HG03097 (cell line): Measurements from ENCODE around the gene TRIM50.
"Not testable (repeated sequence)": the region's sequence is repeated elsewhere in the genome, so short reads cannot be mapped to it uniquely, and the experiment has no call there.

Experiments
- ATAC-seq: cut with Tn5 transposase; IDR thresholded peaks from one replicate; pipeline ENCODE4 v1.9.1; 2021; ENCODE audit not compliant: unreplicated experiment, low FRiP score

The TRIM50 gene

GRCh38 chr7:73319541-73319940, 8.3 kb downstream of the TRIM50 start:
- ATAC-seq = not testable (repeated sequence)

- ATAC-seq = not testable (repeated sequence)
Observed at GRCh38 chr7:73318656-73319204, 9.2 kb downstream of the TRIM50 start.

GRCh38 chr7:73316521-73316920, 11.4 kb downstream of the TRIM50 start:
- no peak for ATAC-seq

GRCh38 chr7:73314271-73314670, 13.6 kb downstream of the TRIM50 start:
- no peak for ATAC-seq

DNA sequence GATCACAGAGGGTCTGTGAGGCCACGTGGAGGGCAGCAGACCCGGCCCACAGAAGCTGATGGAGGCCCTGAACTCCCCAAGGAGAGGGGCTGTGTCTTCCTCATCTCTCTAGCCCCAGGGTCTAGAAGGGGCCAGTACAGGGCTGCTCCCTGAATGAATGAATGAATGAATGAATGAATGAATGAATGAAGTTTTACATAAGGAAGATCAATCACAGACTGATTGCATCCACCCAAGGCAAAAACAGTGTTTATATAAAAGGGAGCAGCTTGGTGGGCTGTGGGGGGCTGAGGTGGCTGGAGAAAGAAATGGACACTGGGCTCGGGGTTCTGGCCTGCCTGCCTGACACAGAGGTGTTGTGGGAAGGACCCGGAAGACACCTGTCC, 14.4 kb downstream of the TRIM50 start:
- ATAC-seq = no peak

DNA sequence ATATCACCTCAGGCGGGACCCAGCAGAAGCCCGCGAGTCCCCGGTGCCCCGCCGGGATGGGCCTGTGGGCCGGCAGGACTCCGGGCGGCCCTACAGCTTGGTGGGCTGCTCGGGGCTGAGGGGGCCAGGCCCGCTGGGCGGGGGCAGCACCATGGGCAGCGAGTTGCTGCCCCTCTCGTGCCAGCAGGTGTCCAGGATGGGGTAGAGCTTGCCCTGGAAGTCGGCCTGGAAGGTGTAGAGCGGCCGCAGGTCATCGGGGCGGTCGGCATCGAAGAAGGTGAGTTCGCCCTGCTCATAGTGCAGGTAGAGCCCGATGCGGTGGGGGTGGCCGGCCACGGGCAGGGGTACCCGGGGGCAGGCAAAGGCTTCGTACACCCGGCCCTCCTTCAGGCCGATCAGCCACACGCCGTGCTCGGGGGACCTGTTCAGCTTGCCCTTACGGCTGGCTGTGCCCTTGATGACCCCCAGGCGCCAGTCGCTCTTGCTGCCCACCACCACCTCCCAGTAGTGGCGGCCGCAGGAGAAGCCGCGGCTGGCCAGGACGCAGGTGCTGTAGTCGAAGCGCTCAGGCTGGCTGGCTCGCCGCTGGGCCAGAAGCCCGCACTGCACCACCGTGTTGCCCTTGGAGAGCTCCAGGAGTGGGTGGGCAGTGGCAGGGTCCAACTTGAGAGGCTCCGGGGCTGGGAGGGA, 14.9 kb downstream of the TRIM50 start:
- no peak for ATAC-seq

GRCh38 chr7:73311421-73311820, 16.5 kb downstream of the TRIM50 start:
- not testable (repeated sequence) for ATAC-seq

DNA sequence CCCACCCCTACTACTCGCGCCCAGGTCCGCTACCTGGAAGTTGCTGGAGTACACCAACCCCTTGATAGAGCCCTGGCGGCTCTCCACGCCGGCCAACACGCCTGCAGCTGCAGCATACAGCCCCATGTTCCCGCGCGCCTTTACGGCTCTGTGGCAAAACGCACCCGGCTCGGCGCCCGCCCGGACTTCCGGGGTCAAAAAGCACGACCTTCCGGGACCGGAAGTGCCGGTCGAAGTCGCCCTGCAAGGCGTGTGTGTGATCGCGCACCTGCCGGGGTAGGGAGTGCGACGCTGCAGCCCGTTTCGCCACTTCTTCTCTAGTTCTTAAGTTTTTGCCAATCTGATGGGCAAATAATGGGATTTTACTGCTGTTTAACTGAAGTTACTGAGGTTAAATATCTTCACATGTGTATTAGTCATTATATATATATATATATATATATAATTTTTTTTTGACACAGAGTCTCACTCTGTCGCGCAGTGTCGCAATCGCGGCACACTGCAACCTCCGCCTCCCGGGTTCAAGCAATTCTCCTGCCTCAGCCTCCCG, 19.1 kb downstream of the TRIM50 start, which contains the start of gene NSUN5:
TSS of gene NSUN5 (minus strand) at position 162 of the 550 bp plus-strand sequence. CDS start at position 126, 36 bp downstream.
- ATAC-seq = peak; percentile 83

DNA sequence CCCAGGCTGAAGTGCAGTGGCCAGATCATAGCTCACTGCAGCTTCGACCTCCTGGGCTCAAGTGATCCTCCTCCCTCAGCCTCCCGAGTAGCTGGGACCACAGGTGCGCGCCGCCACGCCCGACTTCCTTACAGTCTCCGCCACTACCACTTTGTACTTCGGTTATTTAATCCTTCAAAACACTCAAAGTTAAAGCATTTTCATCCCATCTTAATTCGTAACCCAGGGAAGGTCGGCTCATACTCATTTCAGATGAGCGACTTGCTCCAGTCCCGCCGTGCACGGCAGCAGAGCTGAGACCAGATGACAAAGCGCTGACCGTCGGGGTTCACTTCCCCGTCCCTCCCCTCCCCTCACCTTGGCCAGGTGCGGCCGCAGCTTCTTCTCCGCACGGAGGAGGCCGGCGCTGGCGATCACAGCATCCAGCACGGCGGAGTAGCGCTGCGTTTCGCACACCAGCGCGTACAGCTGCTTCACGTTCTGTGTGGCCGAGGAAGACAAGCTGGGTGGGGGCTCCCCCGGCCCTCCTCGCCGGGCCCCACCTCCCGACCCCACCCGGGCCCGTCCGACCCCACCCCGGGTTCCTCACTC, 19.7 kb downstream of the TRIM50 start:
- ATAC-seq = peak; percentile 27

DNA sequence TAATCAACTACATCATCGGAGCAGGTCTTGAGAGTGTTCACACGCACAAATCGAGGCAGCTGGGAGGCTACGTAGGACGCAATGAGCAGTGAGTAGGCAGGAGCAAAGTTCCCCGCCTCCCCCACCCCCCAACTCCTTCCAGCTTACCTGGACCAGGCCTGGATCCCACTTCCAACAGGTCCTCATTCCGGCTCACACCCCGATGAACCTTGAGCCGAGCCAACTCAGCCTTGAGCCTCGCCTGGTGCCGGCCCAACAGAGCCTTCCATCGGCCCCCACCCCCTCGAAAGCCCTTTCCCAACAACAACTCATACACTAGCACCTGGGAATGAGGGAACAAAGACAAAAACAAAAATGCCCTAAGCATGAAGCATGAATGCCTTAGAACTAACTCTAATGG, 20.4 kb downstream of the TRIM50 start:
- ATAC-seq = no peak

GRCh38 chr7:73304612-73305387, 23.1 kb downstream of the TRIM50 start:
- ATAC-seq = not testable (repeated sequence)

DNA sequence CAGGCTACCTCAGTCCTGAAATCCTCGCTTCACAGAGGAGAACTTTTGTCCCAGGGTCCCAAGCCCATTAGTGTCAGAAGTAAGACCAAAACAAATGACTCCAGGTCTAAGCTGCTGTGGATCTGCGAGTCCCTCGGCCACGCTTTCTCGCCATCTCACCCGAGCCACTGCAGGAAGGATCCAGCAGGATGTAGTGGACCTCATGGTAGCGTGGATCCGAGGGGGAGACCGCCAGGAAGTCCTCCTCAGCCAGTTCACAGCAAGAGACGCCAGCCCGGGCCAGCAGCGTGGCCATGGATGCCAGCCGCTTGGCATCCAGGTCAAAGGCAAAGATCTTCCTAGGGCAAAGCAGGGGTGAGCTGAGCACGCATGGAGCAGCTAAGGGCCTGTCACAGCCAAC, 23.8 kb downstream of the TRIM50 start:
- ATAC-seq = no peak

DNA sequence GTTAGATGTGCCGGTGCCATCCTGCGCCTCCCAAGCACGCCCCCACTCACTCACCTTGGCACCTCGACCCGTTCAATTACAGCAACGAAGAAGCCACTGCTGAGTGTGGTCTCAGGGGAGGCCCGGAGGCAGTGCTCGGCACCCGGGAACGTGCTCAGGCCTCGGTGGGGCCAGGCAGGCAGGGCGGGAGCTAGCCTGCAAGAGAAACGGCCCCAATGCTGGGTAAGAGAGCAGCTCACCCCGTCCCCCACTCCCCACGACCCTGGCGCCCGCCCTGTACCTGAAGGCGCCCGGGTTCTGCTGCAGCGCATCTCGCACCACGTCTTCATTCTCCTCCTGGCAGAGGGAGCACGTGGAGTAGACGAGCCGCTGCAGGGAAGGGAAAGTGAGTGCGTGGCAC, 24.3 kb downstream of the TRIM50 start:
- ATAC-seq = no peak

- not testable (repeated sequence) for ATAC-seq
Observed at GRCh38 chr7:73302846-73303245, 25.0 kb downstream of the TRIM50 start.

DNA sequence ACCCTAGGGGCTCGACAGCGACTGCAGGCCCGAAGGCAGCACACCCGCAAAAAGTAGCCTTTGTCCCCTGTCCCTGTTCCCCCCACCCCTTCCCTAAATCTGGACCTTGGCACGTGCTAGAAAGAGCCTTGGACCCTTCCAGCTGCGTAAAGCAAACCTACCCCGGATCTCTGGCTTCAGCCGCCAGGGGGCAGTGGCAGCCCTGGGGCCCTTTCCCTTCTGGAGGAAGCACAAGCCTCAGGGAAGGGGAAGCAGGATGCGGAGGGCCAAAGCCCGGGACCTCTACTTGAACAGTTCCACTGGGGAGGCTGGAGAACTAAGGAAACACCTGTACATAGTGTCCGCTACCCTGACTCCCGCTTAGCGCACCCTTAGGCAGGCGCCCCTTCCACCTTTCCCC, 26.8 kb downstream of the TRIM50 start:
- ATAC-seq = not testable (repeated sequence)

DNA sequence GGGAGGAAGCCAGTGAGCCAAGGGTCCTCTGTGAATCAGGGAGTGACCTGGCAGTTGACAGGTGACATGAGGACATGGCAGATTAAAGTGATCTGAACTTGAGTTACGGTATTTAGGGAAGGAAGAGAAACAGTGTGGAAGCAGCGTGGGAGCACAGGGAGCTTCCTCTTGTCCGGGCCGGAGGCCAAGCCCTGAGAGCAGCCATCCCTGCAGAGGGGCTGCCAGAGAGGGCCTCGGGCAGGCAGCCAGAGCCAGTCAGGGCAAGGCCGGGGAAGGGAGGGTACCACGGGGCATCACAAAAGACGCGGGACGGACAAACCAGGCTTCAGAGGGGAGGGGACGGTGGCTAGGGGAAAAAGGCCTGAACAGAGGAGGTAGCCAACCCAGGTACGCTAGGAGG, 28.1 kb downstream of the TRIM50 start:
- ATAC-seq = not testable (repeated sequence)

DNA sequence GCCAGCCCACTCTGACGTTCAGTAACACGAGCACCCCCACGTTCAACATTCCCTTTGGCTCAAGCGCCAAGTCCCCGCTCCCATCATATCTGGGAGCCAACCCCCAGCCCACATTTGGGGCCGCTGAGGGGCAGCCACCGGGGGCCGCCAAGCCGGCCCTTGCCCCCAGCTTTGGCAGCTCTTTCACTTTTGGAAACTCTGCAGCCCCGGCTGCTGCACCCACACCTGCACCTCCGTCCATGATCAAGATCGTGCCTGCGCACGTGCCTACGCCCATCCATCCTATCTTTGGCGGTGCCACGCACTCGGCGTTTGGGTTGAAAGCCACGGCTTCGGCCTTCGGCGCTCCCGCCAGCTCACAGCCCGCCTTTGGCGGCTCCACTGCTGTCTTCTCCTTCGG, 30.2 kb downstream of the TRIM50 start:
- ATAC-seq = not testable (repeated sequence)

- not testable (repeated sequence) for ATAC-seq
Observed at GRCh38 chr7:73297235-73297634, 30.6 kb downstream of the TRIM50 start.

DNA sequence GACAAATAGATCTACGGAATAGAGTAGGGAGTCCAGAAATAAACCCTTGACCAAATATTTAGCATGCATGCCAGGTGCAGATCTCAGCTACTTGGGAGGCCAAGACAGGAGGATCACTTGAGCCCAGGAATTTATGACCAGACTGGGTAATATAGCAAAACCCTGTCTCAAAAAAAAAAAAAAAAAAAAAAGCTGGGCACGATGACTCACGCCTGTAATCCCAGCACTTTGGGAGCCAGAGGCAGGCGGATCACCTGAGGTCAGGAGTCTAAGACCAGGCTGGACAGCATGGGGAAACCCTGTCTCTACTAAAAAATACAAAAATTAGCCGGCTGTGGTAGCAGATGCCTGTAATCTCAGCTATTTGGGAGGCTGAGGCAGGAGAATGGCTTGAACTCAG, 50.7 kb downstream of the TRIM50 start:
- ATAC-seq = not testable (repeated sequence)

- not testable (repeated sequence) for ATAC-seq
Observed at GRCh38 chr7:73267813-73268212, 60.1 kb downstream of the TRIM50 start.
